ENCODE measurements around the gene FBLN7. TPM values are rescaled to one million over a fixed set of nuclear protein-coding genes. Genes with fewer than 3 reads are reported as not detected.
A peak's percentile ranks its signal among the peaks of the same experiment; 100 is the strongest.

Gene FBLN7
- 1.6 TPM in 1 of 2 replicates, not detected in the other for total RNA-seq

- DNase-seq (ENCODE audit: low read depth) = no peak
Measured at GRCh38 chr2:112138159-112139032, at the start of gene FBLN7. Gene FBLN7, plus strand, starts transcription at chr2:112138385. Its CDS starts 271 bp downstream, at chr2:112138656.

GRCh38 chr2:112089375-112089774, 48.8 kb upstream of the FBLN7 start:
- TF ChIP-seq CTCF (conservative IDR thresholded peaks at IDR 0.05; ENCODE audit: low read depth, low read length) = no peak
- no peak overlapping the region for H3K4me3 ChIP-seq (ENCODE audit: low read depth, low read length)
- no peak for DNase-seq (ENCODE audit: low read depth)

More at GRCh38 chr2:112138159-112139032, at the start of gene FBLN7:
- no peak for TF ChIP-seq CTCF (conservative IDR thresholded peaks at IDR 0.05; ENCODE audit: low read depth, low read length)
- H3K4me3 ChIP-seq (ENCODE audit: low read depth, low read length) = peak within 1 kb of the TSS; percentile 42

GRCh38 chr2:112092286-112093041, 45.7 kb upstream of the FBLN7 start:
- no peak for TF ChIP-seq CTCF (conservative IDR thresholded peaks at IDR 0.05; ENCODE audit: low read depth, low read length)
- no peak overlapping the region for H3K4me3 ChIP-seq (ENCODE audit: low read depth, low read length)
- peak; percentile 20 for DNase-seq (ENCODE audit: low read depth)

DNA sequence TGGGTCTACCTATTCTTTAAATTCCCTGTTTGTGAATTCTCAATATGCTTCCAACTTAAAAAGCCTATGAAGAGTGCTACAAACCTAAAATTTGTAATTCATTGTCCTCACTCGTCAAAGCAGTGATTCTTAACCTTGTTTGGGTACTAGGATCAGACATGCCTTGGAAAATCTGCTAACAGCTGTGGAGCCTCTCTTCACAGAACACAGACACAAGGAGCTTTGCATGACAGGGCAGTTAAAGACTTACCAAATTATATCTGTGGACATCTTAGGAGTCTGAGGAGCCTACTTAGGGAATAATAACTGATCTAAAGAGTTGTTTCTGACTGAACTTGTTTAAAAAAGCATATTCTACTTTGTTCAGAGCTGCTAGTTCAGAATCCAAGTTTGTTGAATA, 45.0 kb upstream of the FBLN7 start:
- no peak for DNase-seq (ENCODE audit: low read depth)
- H3K4me3 ChIP-seq (ENCODE audit: low read depth, low read length) = no peak overlapping the region
- TF ChIP-seq CTCF (conservative IDR thresholded peaks at IDR 0.05; ENCODE audit: low read depth, low read length) = no peak

GRCh38 chr2:112095681-112096080, 42.5 kb upstream of the FBLN7 start:
- no peak overlapping the region for H3K4me3 ChIP-seq (ENCODE audit: low read depth, low read length)
- DNase-seq (ENCODE audit: low read depth) = no peak
- no peak for TF ChIP-seq CTCF (conservative IDR thresholded peaks at IDR 0.05; ENCODE audit: low read depth, low read length)

- no peak for TF ChIP-seq CTCF (conservative IDR thresholded peaks at IDR 0.05; ENCODE audit: low read depth, low read length)
- no peak overlapping the region for H3K4me3 ChIP-seq (ENCODE audit: low read depth, low read length)
- no peak for DNase-seq (ENCODE audit: low read depth)
Measured at GRCh38 chr2:112096098-112096497, 42.1 kb upstream of the FBLN7 start.
